Renal cortex interstitium (tissue), 11 donors: ENCODE measurements around the gene IGF1R. TPM values are rescaled to one million over a fixed set of nuclear protein-coding genes. Genes with fewer than 3 reads are reported as not detected.
A peak's percentile ranks its signal among the peaks of the same experiment; 100 is the strongest.

Experiments
- DNase-seq, 11 donors: peaks; one replicate each; pipeline ENCODE4 v3.0.0-alpha.2; 2013; ENCODE audit warnings: low read depth in 9 of 11, low spot score in 4 of 11; ENCODE audit errors: extremely low read depth in 1 of 11
- polyA plus RNA-seq, 3 donors: library from polyadenylated mRNA; unstranded; fragments of 120-200 nt; gene quantifications; one replicate each; pipeline ENCODE4 v1.2.1, GENCODE V29; 2013; ENCODE audit not compliant: insufficient read length in 3 of 3

The IGF1R gene
- polyA plus RNA-seq, 3 donors, result 44.8 to 64.2 (median 50.6) TPM

GRCh38 chr15:98799461-98800390 is 151.4 kb downstream of the IGF1R start:
- no peak for DNase-seq

GRCh38 chr15:98800437-98801233 is 152.3 kb downstream of the IGF1R start:
- peak in 10 of 11 donors; percentile 66 to 88 (median 74) for DNase-seq

GRCh38 chr15:98801234-98801561 is 152.9 kb downstream of the IGF1R start:
- DNase-seq, result no peak

- no peak for DNase-seq
Observed at GRCh38 chr15:98802187-98802586, 153.8 kb downstream of the IGF1R start.

GRCh38 chr15:98803228-98804056 is 155.1 kb downstream of the IGF1R start:
- DNase-seq, result no peak

- DNase-seq, result no peak
Observed at GRCh38 chr15:98804057-98804380, 155.7 kb downstream of the IGF1R start.

- DNase-seq, result no peak
Observed at GRCh38 chr15:98805434-98806274, 157.3 kb downstream of the IGF1R start.

- no peak for DNase-seq
Observed at GRCh38 chr15:98806275-98806895, 158.0 kb downstream of the IGF1R start.

- no peak for DNase-seq
Observed at GRCh38 chr15:98807262-98807661, 158.9 kb downstream of the IGF1R start.

- DNase-seq, result no peak
Observed at GRCh38 chr15:98809273-98809672, 160.9 kb downstream of the IGF1R start.

GRCh38 chr15:98812716-98813446 is 164.5 kb downstream of the IGF1R start:
- no peak for DNase-seq

GRCh38 chr15:98813951-98814350 is 165.6 kb downstream of the IGF1R start:
- DNase-seq, result no peak

GRCh38 chr15:98815207-98815606 is 166.9 kb downstream of the IGF1R start:
- no peak for DNase-seq

- no peak for DNase-seq
Observed at GRCh38 chr15:98817745-98818144, 169.4 kb downstream of the IGF1R start.

GRCh38 chr15:98823012-98823458 is 174.7 kb downstream of the IGF1R start:
- DNase-seq, result peak in 2 of 11 donors; percentile 55 to 57

GRCh38 chr15:98823616-98824015 is 175.3 kb downstream of the IGF1R start:
- no peak for DNase-seq

- DNase-seq, result no peak
Observed at GRCh38 chr15:98824595-98824994, 176.3 kb downstream of the IGF1R start.
